GM19035 (cell line): Measurements from ENCODE around the gene CEND1.

Experiments
- ATAC-seq: cut with Tn5 transposase; IDR thresholded peaks from one replicate; pipeline ENCODE4 v1.9.1; 2021; ENCODE audit not compliant: unreplicated experiment

The CEND1 gene

DNA sequence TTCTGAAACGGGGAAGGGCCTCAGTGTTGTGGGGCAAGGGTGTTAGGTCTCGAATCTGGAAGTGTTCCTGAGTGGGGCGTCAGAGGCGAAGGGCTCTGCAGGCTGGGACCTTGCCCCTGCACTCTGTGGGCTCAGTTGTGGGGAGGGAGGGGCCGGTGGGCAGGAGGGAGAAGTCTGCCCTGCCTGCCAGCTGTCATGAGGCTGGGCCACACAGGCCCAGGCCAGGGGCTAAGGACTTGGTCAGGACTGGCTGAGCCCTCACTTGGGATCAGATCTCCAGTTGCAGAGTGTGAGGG, 38.0 kb upstream of the CEND1 start, which contains the start of gene CRACR2B:
Gene CRACR2B, plus strand, starts transcription at position 23 of the 296 bp plus-strand sequence. CDS start 689 bp downstream, outside the sequence.
- ATAC-seq = no peak

DNA sequence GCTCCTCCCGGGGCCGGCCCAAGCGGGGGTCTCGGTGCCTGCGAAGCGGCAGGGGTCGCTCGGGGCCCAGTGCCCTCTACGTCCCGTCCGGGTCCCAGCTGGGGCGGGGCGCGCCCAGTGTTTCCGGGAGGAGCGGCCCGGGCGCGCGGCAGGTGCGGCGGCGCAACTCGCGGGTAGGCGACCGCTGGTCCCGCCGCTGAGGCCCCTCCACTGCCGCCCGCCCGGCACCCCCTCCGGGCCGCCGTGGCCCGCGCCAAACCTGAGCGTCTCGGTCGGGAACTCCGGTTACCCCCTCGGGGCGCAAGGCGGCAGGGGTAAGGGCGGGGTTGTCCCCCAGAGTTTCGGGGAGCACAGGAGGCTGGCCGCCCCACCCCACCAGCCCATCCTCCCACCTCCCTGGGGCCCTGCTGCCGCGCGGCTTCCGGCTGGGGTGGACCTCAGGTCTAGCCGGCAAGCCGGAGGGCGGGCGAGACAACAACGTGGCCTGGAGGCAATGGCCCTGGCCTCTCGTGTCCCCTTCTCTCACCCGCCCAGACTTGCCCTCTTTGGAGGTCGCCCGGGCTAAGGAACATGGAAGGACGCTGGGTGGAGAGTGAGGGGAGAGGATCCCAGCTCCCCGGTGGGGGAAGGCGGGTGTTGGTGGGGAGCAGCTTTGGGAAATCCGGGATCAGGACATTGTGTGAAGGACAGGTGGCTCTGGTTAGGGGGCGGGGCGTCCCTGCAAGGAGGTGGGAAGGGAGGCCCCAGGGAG, 37.4 kb upstream of the CEND1 start:
- ATAC-seq = no peak

DNA sequence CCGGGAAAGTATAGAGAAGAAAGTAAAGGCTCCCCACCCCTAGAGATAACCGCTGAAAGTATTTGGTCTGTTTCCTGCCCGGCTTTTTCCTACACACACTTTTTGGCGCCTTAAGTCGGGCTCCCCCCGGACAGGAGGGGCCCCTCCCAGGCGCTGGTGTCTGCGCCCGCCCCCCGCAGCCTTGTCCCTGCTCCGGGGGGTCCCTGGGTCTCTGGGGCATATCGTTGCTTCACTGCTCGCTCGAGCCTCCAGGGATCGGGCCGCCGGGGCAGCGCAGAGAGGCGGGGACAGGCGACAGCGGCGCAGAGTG, 36.9 kb upstream of the CEND1 start:
- ATAC-seq = no peak

DNA sequence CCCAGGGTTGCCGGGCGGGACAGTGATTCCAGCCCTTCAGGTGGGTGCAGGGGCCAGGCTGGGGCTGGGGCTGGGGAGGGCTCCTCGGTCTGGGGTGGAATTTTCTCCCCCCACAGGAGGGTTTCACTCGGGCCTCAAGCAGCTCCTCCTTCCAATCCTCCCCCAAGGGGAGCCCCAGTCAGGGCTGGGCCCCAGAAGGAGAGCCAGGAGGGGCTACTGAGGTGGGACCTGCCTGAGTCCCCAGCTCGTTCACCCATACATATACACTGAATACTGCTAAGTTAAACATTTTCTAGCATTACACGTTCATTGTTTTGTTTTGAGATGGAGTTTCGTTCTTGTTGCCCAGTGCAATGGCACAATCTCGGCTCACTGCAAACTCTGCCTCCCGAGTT, 36.3 kb upstream of the CEND1 start:
- ATAC-seq = no peak

GRCh38 chr11:825366-826226, 35.7 kb upstream of the CEND1 start:
- ATAC-seq = no peak

DNA sequence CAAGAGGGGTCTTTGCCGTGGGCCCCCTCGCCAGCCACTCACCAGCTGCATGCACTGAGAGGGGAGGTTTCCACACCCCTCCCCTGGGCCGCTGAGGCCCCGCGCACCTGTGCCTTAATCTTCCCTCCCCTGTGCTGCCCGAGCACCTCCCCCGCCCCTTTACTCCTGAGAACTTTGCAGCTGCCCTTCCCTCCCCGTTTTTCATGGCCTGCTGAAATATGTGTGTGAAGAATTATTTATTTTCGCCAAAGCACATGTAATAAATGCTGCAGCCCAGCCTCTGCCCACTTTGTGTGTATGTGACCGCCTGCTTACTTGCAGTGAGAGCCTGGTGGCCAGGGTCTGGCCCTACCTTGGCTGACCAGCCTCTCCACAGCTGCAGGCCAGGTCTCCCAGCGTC, 35.1 kb upstream of the CEND1 start:
- no peak for ATAC-seq

DNA sequence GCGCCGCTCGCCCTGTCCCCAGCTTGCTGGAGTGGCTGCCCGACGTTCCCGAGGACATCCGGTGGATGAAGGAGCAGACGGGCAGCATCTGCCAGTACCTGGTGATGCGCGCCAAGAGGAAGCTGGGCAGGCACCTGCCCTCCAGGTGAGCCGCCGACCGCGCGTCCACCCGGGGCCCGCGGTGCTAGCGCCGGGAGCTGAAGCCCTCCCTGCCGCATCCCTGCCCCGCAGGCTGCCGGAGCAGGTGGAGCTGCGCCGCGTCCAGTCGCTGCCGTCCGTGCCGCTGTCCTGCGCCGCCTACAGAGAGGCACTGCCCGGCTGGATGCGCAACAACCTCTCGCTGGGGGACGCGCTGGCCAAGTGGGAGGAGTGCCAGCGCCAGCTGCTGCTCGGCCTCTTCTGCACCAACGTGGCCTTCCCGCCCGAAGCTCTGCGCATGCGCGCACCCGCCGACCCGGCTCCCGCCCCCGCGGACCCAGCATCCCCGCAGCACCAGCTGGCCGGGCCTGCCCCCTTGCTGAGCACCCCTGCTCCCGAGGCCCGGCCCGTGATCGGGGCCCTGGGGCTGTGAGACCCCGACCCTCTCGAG, 34.5 kb upstream of the CEND1 start:
- no peak for ATAC-seq

- ATAC-seq = no peak
Measured at GRCh38 chr11:823441-824291, 33.8 kb upstream of the CEND1 start.

- ATAC-seq = no peak
Measured at GRCh38 chr11:821512-822371, 31.9 kb upstream of the CEND1 start.

- no peak for ATAC-seq
Measured at GRCh38 chr11:820655-821511, 31.0 kb upstream of the CEND1 start.

DNA sequence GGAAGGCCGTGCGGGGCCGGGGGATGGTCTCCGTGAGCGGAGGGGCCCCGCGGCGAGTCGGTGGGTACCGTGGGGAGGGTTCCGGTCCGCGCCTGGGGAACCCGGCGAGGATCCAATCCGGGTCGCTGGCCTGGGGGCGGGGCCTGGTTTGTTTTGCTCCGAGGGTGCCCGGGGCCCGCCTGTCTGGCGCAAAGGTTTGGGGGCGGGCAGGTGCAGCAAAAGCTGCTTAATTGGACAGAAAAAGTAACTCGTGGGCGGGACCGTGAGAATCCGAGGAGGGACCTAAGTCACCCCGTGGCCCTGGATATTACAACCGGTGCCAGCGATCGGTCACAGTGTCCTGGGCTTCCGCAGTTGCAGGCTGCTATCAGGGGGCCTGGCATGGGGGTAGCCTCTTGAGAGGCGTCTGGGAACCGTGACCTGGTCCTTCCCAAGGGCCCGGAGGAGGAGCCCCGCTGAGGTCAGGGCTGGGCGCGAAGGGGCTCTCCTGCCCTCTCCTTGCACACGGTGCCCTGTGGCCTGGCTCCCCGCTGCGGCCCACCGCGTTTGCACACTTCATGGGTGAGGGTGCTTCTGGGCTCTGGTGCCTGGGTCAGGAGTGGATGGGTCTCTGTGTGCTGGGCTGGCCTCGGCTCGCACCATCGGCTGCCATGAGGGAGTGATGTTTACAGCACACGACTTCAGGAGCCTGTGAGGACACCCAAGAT, 30.2 kb upstream of the CEND1 start:
- ATAC-seq = peak; percentile 65

DNA sequence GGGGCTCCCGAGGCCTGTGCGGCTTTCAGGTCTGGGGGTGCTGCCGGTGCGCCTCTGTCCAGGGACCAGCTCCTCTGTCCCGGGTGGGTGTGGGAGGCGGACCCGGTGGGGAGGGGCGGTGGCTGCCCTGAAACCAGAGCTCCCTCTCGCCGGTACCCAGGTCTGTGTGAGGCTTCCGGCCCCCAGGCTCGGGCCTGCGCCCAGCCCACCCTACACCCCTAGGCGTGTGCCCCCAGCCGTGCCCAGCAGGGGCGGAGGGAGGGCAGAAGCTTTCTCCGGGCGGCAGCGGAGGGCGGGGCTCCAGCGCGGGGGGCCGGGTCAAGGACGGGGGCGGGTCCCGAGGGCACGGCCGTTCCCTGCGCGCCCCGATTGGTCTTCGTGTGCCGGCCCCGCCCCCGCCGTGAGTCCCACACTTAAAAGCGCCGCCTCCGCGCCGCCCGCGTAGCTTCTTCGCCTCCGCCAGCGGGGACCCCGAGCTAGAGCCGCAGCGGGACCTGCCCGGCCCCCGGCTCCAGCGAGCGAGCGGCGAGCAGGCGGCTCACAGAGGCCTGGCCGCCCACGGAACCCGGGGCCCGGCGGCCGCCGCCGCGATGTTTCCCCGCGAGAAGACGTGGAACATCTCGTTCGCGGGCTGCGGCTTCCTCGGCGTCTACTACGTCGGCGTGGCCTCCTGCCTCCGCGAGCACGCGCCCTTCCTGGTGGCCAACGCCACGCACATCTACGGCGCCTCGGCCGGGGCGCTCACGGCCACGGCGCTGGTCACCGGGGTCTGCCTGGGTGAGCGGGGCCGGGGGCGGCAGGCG, 29.4 kb upstream of the CEND1 start:
- peak; percentile 66 for ATAC-seq

GRCh38 chr11:818396-819128, 28.7 kb upstream of the CEND1 start, which contains the start of gene PNPLA2:
Gene PNPLA2 (plus strand): TSS chr11:818914. CDS start chr11:819719, 805 bp downstream.
- no peak for ATAC-seq

GRCh38 chr11:816433-816779, 26.5 kb upstream of the CEND1 start:
- ATAC-seq = no peak

DNA sequence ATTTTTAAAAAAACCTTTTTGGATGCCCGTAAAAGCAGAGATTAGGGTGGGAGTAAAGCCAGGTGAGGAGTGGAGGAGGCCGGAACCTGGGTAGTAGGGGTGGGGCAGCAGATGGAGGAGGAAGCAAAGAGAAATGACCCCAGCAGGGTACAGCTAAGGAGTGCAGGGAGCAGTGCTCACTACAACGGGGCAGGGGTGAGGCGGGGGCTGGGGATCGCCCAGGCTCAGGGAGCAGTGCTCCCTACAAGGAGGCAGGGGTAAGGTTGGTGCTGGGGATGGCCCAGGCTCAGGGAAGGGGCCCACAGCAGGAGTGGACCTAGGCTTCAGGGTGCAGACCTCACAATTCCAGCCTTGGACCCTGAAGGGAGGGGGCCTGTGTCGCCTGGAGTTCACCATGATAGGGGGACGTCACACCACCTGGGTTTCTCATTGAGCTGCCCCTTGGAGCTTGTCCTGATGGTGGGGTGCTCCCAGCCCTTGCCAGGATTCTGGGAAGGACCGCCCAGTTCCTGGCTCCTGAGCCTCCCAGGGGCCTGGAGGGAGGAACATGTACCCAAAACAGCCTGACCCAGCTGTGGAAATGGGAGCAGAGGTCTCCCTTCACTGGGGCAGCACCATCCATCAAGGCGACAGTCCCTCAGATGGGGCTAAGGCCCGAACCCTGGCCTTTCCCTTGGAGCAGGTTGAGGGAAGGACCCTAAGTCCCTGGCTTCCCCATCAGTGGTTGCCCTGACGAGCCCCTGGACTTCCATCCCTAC, 26.0 kb upstream of the CEND1 start:
- ATAC-seq = no peak

- ATAC-seq = no peak
Measured at GRCh38 chr11:813456-814096, 23.7 kb upstream of the CEND1 start.
